Hepatocyte (in vitro differentiated cells): Measurements from ENCODE around the gene FAM222B. TPM values are rescaled to one million over a fixed set of nuclear protein-coding genes. Genes with fewer than 3 reads are reported as not detected.

Experiments used
- DNase-seq: peaks from one replicate; pipeline ENCODE4 v3.0.0-alpha.2; 2016; ENCODE audit warnings: low spot score
- H2AFZ ChIP-seq: fragments of 200-600 bp; sonication (generic); 2 replicates; pipeline ENCODE4 v1.6.0; 2016; ENCODE audit warnings: antibody characterized with exemption, mild to moderate bottlenecking
- H3K27ac ChIP-seq: fragments of 200-600 bp; sonication (generic); 2 replicates; pipeline ENCODE4 v1.5.1; 2016; ENCODE audit warnings: mild to moderate bottlenecking
- H3K27me3 ChIP-seq: fragments of 200-600 bp; sonication (generic); 2 replicates; pipeline ENCODE4 v1.6.1; 2016
- H3K36me3 ChIP-seq: fragments of 200-600 bp; sonication (generic); replicated peaks from 2 replicates; pipeline ENCODE4 v1.5.1; 2016; ENCODE audit warnings: low read depth; ENCODE audit not compliant: insufficient read depth
- H3K4me1 ChIP-seq: fragments of 200-600 bp; sonication (generic); 2 replicates; pipeline ENCODE4 v1.5.1; 2016; ENCODE audit warnings: mild to moderate bottlenecking, moderate library complexity; ENCODE audit not compliant: insufficient read depth
- H3K4me2 ChIP-seq: fragments of 200-600 bp; sonication (generic); 2 replicates; pipeline ENCODE4 v1.6.0; 2016
- H3K4me3 ChIP-seq: fragments of 200-600 bp; sonication (generic); 2 replicates; pipeline ENCODE4 v1.5.1; 2016; ENCODE audit warnings: mild to moderate bottlenecking
- H3K79me2 ChIP-seq: fragments of 200-600 bp; sonication (generic); 2 replicates; pipeline ENCODE4 v1.6.0; 2017; ENCODE audit warnings: mild to moderate bottlenecking
- H3K9me2 ChIP-seq: fragments of 200-600 bp; sonication (generic); replicated peaks from 2 replicates; pipeline ENCODE4 v1.6.0; 2017; ENCODE audit warnings: mild to moderate bottlenecking; ENCODE audit not compliant: insufficient read depth
- H3K9me3 ChIP-seq: fragments of 200-600 bp; sonication (generic); 2 replicates; pipeline ENCODE4 v1.5.1; 2016; ENCODE audit warnings: low read depth, mild to moderate bottlenecking
- H4K20me1 ChIP-seq: fragments of 200-600 bp; sonication (generic); 2 replicates; pipeline ENCODE4 v1.6.0; 2016; ENCODE audit warnings: mild to moderate bottlenecking; ENCODE audit not compliant: insufficient read depth, poor library complexity, severe bottlenecking
- CTCF ChIP-seq: fragments of 200-600 bp; sonication (generic); IDR thresholded peaks from 2 replicates; pipeline ENCODE4 v1.5.1; 2016; ENCODE audit warnings: antibody characterized with exemption, mild to moderate bottlenecking; ENCODE audit not compliant: poor library complexity
- EZH2 ChIP-seq: fragments of 200-600 bp; sonication (generic); IDR thresholded peaks from 2 replicates; pipeline ENCODE4 v1.6.1; 2016; ENCODE audit warnings: antibody characterized with exemption, mild to moderate bottlenecking, borderline replicate concordance
- EZH2phosphoT487 ChIP-seq: fragments of 200-600 bp; sonication (generic); IDR thresholded peaks from one replicate; pipeline ENCODE4 v1.6.1; 2018; ENCODE audit warnings: antibody characterized with exemption, mild to moderate bottlenecking, low read depth, moderate library complexity; ENCODE audit not compliant: unreplicated experiment, severe bottlenecking
- WGBS: methylation state at CpG from one replicate; pipeline ENCODE4 v1.1.6; 2016; ENCODE audit warnings: low lambda C conversion rate; ENCODE audit errors: missing lambda C conversion rate; 5-methylcytosine and 5-hydroxymethylcytosine counted together
- polyA plus RNA-seq: library from polyadenylated mRNA; unstranded; fragments of >200 nt; fragmentation: Nextera tagmentation; extraction: Ambion mirVana; gene quantifications from 2 replicates; pipeline ENCODE4 v1.2.1, GENCODE V29; 2016
- total RNA-seq: library from RNA; depleted of rRNA; stranded (reverse); fragments of >200 nt; gene quantifications from 2 replicates; pipeline ENCODE4 v1.2.3, GENCODE V29; 2014

The FAM222B gene
- total and polyA plus RNA-seq, 2 experiments from 2014 or later = 7.9 to 36.0 TPM

DNA sequence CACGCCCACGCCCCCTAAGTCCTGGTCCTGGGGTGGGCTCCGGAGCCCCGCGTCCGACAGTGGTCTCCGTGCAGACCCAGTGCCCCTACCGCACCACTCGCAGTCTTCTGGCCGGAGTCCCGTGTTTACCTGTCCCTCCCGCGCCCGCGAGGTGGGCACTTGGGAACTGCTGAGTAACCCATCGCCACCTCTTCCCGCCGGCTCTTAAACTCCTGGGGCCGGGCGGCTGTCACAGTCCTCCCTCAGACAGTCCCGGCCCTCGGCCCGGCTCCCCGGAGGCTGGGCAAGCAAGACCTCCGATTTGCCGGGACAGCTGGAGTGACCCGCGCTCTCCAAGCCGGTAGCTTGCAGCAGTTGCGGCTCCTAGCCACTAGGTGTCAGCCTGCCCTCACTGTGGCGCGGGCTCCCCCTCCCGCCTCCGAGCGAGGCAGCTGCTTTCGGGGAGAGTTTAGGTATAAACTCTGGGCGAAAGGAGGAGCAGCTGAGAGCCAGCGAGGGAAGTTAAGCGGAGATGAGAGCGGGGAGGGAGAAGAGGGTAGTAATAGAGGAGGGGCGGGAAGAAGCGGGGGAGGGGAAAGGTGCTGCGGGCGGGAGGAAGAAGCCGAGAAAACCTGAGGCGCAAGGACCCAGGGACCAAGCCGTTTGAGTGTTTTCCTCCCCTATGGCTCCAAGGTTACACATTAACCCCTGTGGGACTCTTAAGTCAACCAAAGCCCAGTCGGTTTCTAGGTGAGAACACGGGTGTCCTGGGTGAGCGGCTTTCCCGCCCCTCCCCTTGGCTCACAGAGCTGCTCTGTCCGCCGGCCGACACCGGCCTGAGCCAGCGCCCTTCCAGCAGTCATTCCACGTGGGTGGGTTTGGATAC is 115.7 kb downstream of the FAM222B start:
- H3K79me2 ChIP-seq = peaks cover 13% of the 10 kb centered on the region
- H3K4me1 ChIP-seq = peaks cover 21% of the 10 kb centered on the region
- no peaks in the 10 kb centered on the region for H3K27me3 ChIP-seq
- DNase-seq = peak; percentile 96
- no peak for TF ChIP-seq EZH2phosphoT487
- TF ChIP-seq CTCF = peak; percentile 99
- H3K27ac ChIP-seq = peak overlapping the region; percentile 94
- H4K20me1 ChIP-seq = peaks cover 16% of the 10 kb centered on the region
- H3K4me3 ChIP-seq = peak overlapping the region; percentile 69
- H3K36me3 ChIP-seq = no peaks in the 10 kb centered on the region
- H2AFZ ChIP-seq = peak overlapping the region; percentile 61
- no peaks in the 10 kb centered on the region for H3K9me2 ChIP-seq
- peak overlapping the region; percentile 100 for H3K4me2 ChIP-seq
- no peaks in the 10 kb centered on the region for H3K9me3 ChIP-seq
- WGBS = under 1% methylated on average over 49 of the region's 57 CpGs

- peaks cover 27% of the 10 kb centered on the region for H3K4me1 ChIP-seq
- TF ChIP-seq EZH2phosphoT487 = no peak
- no peak for TF ChIP-seq EZH2
- TF ChIP-seq CTCF = no peak
Measured at GRCh38 chr17:28726226-28726626, 116.4 kb downstream of the FAM222B start, which contains the start of gene TLCD1. Gene TLCD1, minus strand, starts transcription at chr17:28726233. Its CDS starts 136 bp downstream, at chr17:28726097.

DNA sequence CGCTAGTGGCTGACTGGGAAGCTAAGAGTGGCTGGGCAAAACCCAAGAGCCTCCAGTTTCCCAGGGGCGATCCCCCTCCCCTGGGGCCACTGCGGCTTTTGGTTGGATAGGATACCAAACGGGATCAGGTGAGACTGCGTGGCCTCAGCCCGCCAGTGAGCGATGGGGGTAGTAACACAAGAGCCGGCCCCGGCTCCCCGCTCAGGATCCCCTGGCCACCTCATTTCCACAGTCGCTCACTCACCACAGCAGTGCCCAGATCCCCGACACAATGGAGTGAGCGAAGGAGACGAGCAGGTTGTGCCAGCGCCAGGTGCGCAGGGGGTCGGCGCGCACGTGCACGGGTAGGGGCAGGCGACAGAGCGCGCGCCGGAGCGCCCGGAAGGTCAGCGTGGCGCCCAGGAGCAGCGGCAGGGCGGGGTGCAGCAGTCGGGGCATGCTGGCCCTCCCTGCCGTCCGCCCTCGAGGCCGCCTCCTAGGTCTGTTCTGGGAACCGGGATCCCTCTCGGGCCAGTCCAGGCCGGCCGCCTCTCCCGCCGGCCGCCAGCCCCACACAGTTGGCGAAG is 116.8 kb downstream of the FAM222B start:
- Histone ChIP-seq H3K4me2 (peak overlapping the region; percentile 100), H3K4me1 (peaks cover 32% of the 10 kb centered on the region), H3K27me3 (no peaks in the 10 kb centered on the region), H4K20me1 (peaks cover 28% of the 10 kb centered on the region), H3K9me2 (no peaks in the 10 kb centered on the region), H3K4me3 (peak overlapping the region; percentile 54), H3K9me3 (no peaks in the 10 kb centered on the region), H3K79me2 (peaks cover 24% of the 10 kb centered on the region), H2AFZ (peak overlapping the region; percentile 1), H3K27ac (peak overlapping the region; percentile 94), H3K36me3 (no peaks in the 10 kb centered on the region)
- peak; percentile 72 for DNase-seq
- WGBS = 3% methylated on average over 32 of the region's 45 CpGs
- TF ChIP-seq EZH2phosphoT487 = no peak
- no peak for TF ChIP-seq CTCF
- TF ChIP-seq EZH2 = no peak

More at GRCh38 chr17:28726226-28726626, 116.4 kb downstream of the FAM222B start, which contains the start of gene TLCD1:
- peak within 1 kb of the TSS; percentile 69 for H3K4me3 ChIP-seq
- H3K27me3 ChIP-seq = no peaks in the 10 kb centered on the region
- H3K9me2 ChIP-seq = no peaks in the 10 kb centered on the region
- peaks cover 23% of the 10 kb centered on the region for H4K20me1 ChIP-seq
- peak; percentile 92 for DNase-seq
- H3K79me2 ChIP-seq = peaks cover 19% of the 10 kb centered on the region
- 0% methylated on average over 4 of the region's 49 CpGs for WGBS
- peak within 1 kb of the TSS; percentile 100 for H3K4me2 ChIP-seq
- H3K9me3 ChIP-seq = no peaks in the 10 kb centered on the region
- H2AFZ ChIP-seq = peak within 1 kb of the TSS; percentile 61
- no peaks in the 10 kb centered on the region for H3K36me3 ChIP-seq
- H3K27ac ChIP-seq = peak within 1 kb of the TSS; percentile 94
